DOHH2 (cell line): ENCODE results near the gene CBFA2T2.

Source experiments
- H3F3A ChIP-seq: fragments of 200-600 bp; sonication (generic), shearing (Covaris generic); 2 replicates; pipeline ENCODE4 v1.6.0; 2016; ENCODE audit warnings: antibody characterized with exemption, mild to moderate bottlenecking; ENCODE audit not compliant: control insufficient read depth, insufficient read depth
- H3K27ac ChIP-seq: fragments of 200-600 bp; sonication (generic); 2 replicates; pipeline ENCODE4 v1.5.1; 2014; ENCODE audit warnings: low read depth, mild to moderate bottlenecking, low read length, moderate library complexity
- H3K27me3 ChIP-seq: fragments of 200-600 bp; sonication (generic); 2 replicates; pipeline ENCODE4 v1.6.1; 2014; ENCODE audit warnings: mild to moderate bottlenecking, low read length, mixed read lengths; ENCODE audit not compliant: control insufficient read depth
- H3K36me3 ChIP-seq: fragments of 200-600 bp; sonication (generic); 2 replicates; pipeline ENCODE4 v1.6.1; 2014; ENCODE audit warnings: mild to moderate bottlenecking, low read length, moderate library complexity, mixed read lengths; ENCODE audit not compliant: control insufficient read depth
- H3K4me1 ChIP-seq: fragments of 200-600 bp; sonication (generic); 2 replicates; pipeline ENCODE4 v1.6.1; 2014; ENCODE audit warnings: mild to moderate bottlenecking, low read length, mixed read lengths; ENCODE audit not compliant: control insufficient read depth
- H3K4me2 ChIP-seq: fragments of 200-600 bp; sonication (generic); 2 replicates; pipeline ENCODE4 v1.6.0; 2014; ENCODE audit warnings: mild to moderate bottlenecking, low read length, moderate library complexity
- H3K4me3 ChIP-seq: fragments of 200-600 bp; sonication (generic); 2 replicates; pipeline ENCODE4 v1.5.1; 2014; ENCODE audit warnings: mild to moderate bottlenecking, low read length, mixed read lengths
- H3K79me2 ChIP-seq: fragments of 200-600 bp; sonication (generic); 2 replicates; pipeline ENCODE4 v1.6.1; 2014; ENCODE audit warnings: mild to moderate bottlenecking, low read length, mixed read lengths; ENCODE audit not compliant: control insufficient read depth
- H3K9me2 ChIP-seq: fragments of 200-600 bp; sonication (generic); replicated peaks from 2 replicates; pipeline ENCODE4 v1.6.1; 2014; ENCODE audit warnings: mild to moderate bottlenecking, low read length, mixed read lengths; ENCODE audit not compliant: control insufficient read depth
- H3K9me3 ChIP-seq: fragments of 200-600 bp; sonication (generic); 2 replicates; pipeline ENCODE4 v1.6.1; 2014; ENCODE audit warnings: antibody characterized with exemption, low read length, mixed read lengths; ENCODE audit not compliant: control insufficient read depth, insufficient read depth
- H4K20me1 ChIP-seq: fragments of 200-600 bp; sonication (generic); 2 replicates; pipeline ENCODE4 v1.6.0; 2014; ENCODE audit warnings: low read depth, mild to moderate bottlenecking, antibody characterized with exemption, low read length, moderate library complexity; ENCODE audit not compliant: control insufficient read depth, insufficient read depth
- CTCF ChIP-seq: fragments of 200-600 bp; sonication (generic); IDR thresholded peaks from one replicate; pipeline ENCODE4 v1.5.1; 2014; ENCODE audit warnings: antibody characterized with exemption, mild to moderate bottlenecking, low read depth, low read length; ENCODE audit not compliant: poor library complexity, severe bottlenecking
- EZH2phosphoT487 ChIP-seq: fragments of 200-600 bp; sonication (generic); IDR thresholded peaks from 2 replicates; pipeline ENCODE4 v1.6.1; 2017; ENCODE audit warnings: borderline replicate concordance, mild to moderate bottlenecking, antibody characterized with exemption, low read length, moderate library complexity, mixed read lengths

The CBFA2T2 gene

GRCh38 chr20:33499355-33499754 lies 9.5 kb downstream of the CBFA2T2 start:
- Histone ChIP-seq H4K20me1 (no peaks in the 10 kb centered on the region), H3K4me1 (no peaks in the 10 kb centered on the region), H3K4me3 (no peak overlapping the region), H3K9me2 (no peaks in the 10 kb centered on the region), H3K79me2 (peaks cover 16% of the 10 kb centered on the region), H3F3A (no peaks in the 10 kb centered on the region), H3K36me3 (no peaks in the 10 kb centered on the region), H3K4me2 (no peak overlapping the region), H3K27me3 (no peaks in the 10 kb centered on the region), H3K27ac (no peak overlapping the region), H3K9me3 (no peaks in the 10 kb centered on the region)
- TF ChIP-seq EZH2phosphoT487: no peak
- TF ChIP-seq CTCF: no peak

GRCh38 chr20:33501000-33501399 lies 11.1 kb downstream of the CBFA2T2 start:
- no peak overlapping the region for H3K27ac ChIP-seq
- H3K4me3 ChIP-seq: no peak overlapping the region
- H3K9me3 ChIP-seq: no peaks in the 10 kb centered on the region
- no peaks in the 10 kb centered on the region for H3F3A ChIP-seq
- no peaks in the 10 kb centered on the region for H3K36me3 ChIP-seq
- H3K79me2 ChIP-seq: peaks cover 20% of the 10 kb centered on the region
- no peaks in the 10 kb centered on the region for H3K27me3 ChIP-seq
- H3K4me2 ChIP-seq: no peak overlapping the region
- no peaks in the 10 kb centered on the region for H3K9me2 ChIP-seq
- H3K4me1 ChIP-seq: no peaks in the 10 kb centered on the region
- no peaks in the 10 kb centered on the region for H4K20me1 ChIP-seq
- TF ChIP-seq EZH2phosphoT487 (no peak), CTCF (no peak)

- no peak for TF ChIP-seq CTCF
- no peak for TF ChIP-seq EZH2phosphoT487
- Histone ChIP-seq H3K4me2 (no peak overlapping the region), H4K20me1 (no peaks in the 10 kb centered on the region), H3K27ac (no peak overlapping the region), H3K79me2 (peaks cover 24% of the 10 kb centered on the region), H3K27me3 (no peaks in the 10 kb centered on the region), H3K9me2 (no peaks in the 10 kb centered on the region), H3K4me3 (no peak overlapping the region), H3K4me1 (no peaks in the 10 kb centered on the region), H3K9me3 (no peaks in the 10 kb centered on the region), H3K36me3 (no peaks in the 10 kb centered on the region), H3F3A (no peaks in the 10 kb centered on the region)
Measured at GRCh38 chr20:33503564-33503963, 13.7 kb downstream of the CBFA2T2 start.

GRCh38 chr20:33506576-33506975 lies 16.7 kb downstream of the CBFA2T2 start:
- Histone ChIP-seq H3K79me2 (peaks cover 25% of the 10 kb centered on the region), H3K4me2 (no peak overlapping the region)

More at GRCh38 chr20:33506576-33506975, 16.7 kb downstream of the CBFA2T2 start:
- Histone ChIP-seq H3K4me1 (no peaks in the 10 kb centered on the region), H3F3A (no peaks in the 10 kb centered on the region), H3K4me3 (no peak overlapping the region), H4K20me1 (no peaks in the 10 kb centered on the region), H3K27ac (no peak overlapping the region), H3K9me3 (no peaks in the 10 kb centered on the region), H3K27me3 (no peaks in the 10 kb centered on the region), H3K36me3 (no peaks in the 10 kb centered on the region), H3K9me2 (no peaks in the 10 kb centered on the region)
- TF ChIP-seq EZH2phosphoT487 (no peak), CTCF (no peak)
